AG04449 (cell line): ENCODE results near the gene CA9.
A peak's percentile ranks its signal among the peaks of the same experiment; 100 is the strongest.
"Not testable (repeated sequence)": the region's sequence is repeated elsewhere in the genome, so short reads cannot be mapped to it uniquely, and the experiment has no call there.

Experiments used
- CTCF ChIA-PET: fragments of 350-600 bp; formaldehyde crosslinking; extraction: SDS; loops from one replicate; lab custom pipeline; 2021; ENCODE audit warnings: antibody characterized with exemption; lab: Yijun Ruan, JAX
- POLR2A ChIA-PET: fragments of 400-600, 350-600 bp; formaldehyde crosslinking; extraction: SDS; loops from one replicate; lab custom pipeline; 2020; ENCODE audit warnings: antibody characterized with exemption, inconsistent platforms; lab: Yijun Ruan, JAX
- DNase-seq: peaks from one replicate; pipeline ENCODE4 v3.0.0-alpha.2; 2010; ENCODE audit warnings: low read depth, low spot score
- H3K4me3 ChIP-seq: 2 replicates; pipeline ENCODE4 v1.5.1; 2011; ENCODE audit warnings: low read depth, mild to moderate bottlenecking, control low read depth, low read length
- TF ChIP-seq, protein P1 (sequence below): IDR thresholded peaks from one replicate; pipeline ENCODE4 v1.5.1; 2011; ENCODE audit warnings: mild to moderate bottlenecking, moderate library complexity, low read length, control low read depth, inconsistent platforms; ENCODE audit not compliant: insufficient read depth; ENCODE audit errors: missing control alignments

The CA9 gene

DNA sequence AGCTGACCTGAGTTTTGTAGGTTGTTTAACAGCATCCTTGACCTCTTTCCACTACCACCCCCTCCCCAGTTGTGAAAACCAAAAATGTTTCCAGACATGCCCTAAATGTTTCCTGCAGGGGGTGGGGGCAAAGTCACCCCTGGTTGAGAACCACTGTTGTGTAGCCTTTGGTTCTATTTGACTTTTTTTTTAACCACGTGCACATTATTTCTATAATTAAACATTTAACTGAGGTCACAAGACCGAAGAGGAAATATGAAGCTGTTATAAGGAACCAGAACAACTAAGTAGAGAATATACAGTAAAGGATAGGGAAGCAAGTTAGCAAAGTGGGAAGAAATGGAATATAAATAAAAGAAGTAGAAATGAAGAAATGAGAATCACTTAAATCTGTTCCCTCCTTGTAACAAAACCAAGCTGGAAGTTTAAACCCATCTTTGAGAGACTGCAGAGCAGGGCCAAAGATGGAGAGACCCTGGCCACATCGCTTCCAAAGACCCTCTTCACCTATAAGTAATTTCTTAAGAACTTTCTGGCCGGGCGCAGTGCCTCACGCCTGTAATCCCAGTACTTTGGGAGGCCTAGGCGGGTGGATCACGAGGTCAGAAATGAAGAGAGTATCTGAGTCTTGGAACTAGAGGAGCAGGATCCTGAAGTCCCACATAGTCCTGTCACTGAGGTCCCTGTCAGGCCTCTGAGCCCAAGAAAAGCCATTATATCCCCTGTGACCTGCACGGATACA, 37.4 kb upstream of the CA9 start:
- ChIA-PET CTCF (interaction anchor here (0.8 to 2.3 kb wide), 4 partner anchors 10 to 33 kb away, joined by 4 to 7 read pairs (median 4); no protein-coding TSS in a partner anchor), POLR2A (no interaction called here)
- no peak overlapping the region for H3K4me3 ChIP-seq
- TF ChIP-seq, protein P1, sequence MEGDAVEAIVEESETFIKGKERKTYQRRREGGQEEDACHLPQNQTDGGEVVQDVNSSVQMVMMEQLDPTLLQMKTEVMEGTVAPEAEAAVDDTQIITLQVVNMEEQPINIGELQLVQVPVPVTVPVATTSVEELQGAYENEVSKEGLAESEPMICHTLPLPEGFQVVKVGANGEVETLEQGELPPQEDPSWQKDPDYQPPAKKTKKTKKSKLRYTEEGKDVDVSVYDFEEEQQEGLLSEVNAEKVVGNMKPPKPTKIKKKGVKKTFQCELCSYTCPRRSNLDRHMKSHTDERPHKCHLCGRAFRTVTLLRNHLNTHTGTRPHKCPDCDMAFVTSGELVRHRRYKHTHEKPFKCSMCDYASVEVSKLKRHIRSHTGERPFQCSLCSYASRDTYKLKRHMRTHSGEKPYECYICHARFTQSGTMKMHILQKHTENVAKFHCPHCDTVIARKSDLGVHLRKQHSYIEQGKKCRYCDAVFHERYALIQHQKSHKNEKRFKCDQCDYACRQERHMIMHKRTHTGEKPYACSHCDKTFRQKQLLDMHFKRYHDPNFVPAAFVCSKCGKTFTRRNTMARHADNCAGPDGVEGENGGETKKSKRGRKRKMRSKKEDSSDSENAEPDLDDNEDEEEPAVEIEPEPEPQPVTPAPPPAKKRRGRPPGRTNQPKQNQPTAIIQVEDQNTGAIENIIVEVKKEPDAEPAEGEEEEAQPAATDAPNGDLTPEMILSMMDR: no peak
- DNase-seq: no peak

DNA sequence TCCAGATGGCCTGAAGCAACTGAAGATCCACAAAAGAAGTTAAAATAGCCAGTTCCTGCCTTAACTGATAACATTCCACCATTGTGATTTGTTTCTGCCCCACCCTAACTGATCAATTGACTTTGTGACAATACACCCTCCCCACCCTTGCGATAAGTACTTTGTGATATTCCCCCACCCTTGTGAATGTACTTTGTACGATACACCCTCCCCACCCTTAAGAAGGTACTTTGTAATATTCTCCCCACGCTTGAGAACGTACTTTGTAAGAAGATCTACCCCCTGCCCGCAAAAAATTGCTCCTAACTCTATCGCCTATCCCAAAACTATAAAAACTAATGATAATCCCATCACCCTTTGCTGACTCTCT, 36.9 kb upstream of the CA9 start:
- CTCF ChIA-PET: interaction anchor here (0.8 to 2.3 kb wide), 3 partner anchors 9 to 33 kb away, joined by 4 to 7 read pairs (median 5); no protein-coding TSS in a partner anchor
- DNase-seq, POLR2A ChIA-PET, H3K4me3 ChIP-seq: not testable (repeated sequence)

DNA sequence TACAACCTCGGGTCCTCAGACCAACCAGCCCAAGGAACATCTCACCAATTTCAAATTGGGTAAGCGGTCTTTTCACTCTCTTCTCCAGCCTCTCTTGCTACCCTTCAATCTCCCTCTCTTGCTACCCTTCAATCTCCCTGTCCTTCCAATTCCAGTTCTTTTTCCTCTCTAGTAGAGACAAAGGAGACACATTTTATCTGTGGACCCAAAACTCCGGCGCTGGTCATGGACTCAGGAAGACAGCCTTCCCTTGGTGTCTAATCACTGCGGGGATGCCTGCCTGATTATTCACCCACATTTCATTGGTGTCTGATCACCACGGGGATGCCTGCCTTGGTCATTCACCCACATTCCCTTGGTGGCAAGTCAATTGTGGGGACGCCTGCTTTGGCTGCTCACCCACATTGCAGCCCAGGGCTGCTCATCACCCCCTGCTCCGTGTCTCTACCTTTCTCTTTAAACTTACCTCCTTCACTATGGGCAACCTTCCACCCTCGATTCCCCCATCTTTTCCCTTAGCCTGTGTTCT, 36.2 kb upstream of the CA9 start:
- H3K4me3 ChIP-seq, POLR2A ChIA-PET, CTCF ChIA-PET, DNase-seq: not testable (repeated sequence)

DNA sequence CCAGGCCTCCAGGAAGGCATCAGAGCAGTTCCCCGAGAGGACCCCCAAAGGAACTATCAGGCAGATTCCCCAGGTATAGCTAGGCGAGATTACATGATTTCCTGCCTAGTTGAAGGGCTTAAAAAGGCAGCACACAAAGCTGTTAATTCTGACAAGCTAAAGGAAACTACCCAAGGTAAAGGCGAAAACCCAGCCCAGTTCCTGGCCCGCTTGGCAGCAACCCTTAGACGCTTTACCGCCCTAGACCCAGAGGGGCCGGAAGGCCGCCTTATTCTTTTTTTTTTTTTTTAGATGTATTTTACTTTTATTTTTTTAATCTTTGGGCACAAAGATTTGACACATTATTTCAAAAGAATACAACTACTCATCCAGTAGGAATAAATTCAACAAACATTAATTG, 35.0 kb upstream of the CA9 start:
- DNase-seq, H3K4me3 ChIP-seq, POLR2A ChIA-PET: not testable (repeated sequence)
- CTCF ChIA-PET: interaction anchor here (1.7 kb wide), 1 partner anchor 9 kb away, joined by 6 read pairs; no protein-coding TSS in a partner anchor

DNA sequence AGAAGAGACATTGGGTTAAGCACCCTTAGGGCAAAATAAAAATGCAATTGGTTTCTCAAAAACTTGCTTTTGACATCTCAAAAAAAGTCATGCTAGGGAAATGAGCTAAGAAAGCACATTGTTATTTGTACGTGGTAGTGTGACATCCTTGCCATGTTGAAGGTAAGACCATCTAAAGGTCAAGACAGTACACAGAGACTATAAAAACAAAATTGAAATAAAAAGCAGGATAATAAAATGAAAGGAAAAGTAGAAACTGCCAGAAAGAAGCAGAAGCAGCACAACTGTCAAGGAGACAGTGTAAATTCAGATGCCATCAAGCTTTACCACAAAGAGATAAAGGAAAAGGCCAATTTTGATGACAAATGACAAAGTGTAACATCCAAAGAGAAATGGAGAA, 34.5 kb upstream of the CA9 start:
- DNase-seq, POLR2A ChIA-PET, H3K4me3 ChIP-seq: not testable (repeated sequence)
- CTCF ChIA-PET: interaction anchor here (1.5 to 1.7 kb wide), 2 partner anchors 9 to 36 kb away, joined by 4 to 6 read pairs; no protein-coding TSS in a partner anchor

DNA sequence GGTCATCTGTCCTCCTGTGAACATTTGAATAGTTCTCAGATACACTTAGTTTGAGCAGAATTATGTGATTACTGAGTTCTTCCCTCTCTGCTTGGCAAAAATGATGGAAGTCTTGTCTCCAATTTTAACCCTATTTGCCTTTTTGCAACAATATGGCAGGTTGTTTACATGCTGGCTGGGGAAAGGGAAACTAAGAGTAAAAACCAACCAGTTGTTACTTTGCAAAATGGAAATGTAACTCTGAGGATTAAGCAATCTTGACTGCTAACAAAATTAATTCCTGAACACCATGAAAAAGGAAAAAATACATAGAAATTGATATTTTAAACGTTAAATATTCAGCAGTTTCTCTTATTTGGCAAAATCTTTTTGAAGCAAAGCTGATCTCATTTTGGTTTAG, 34.1 kb upstream of the CA9 start:
- no peak overlapping the region for H3K4me3 ChIP-seq
- CTCF ChIA-PET: interaction anchor here (1.5 to 1.7 kb wide), 2 partner anchors 8 to 36 kb away, joined by 4 to 6 read pairs; no protein-coding TSS in a partner anchor
- POLR2A ChIA-PET: interaction anchor here (1.2 kb wide), 1 partner anchor 41 kb away, joined by 3 read pairs; no protein-coding TSS in a partner anchor
- TF ChIP-seq, protein P1: no peak
- DNase-seq: no peak

DNA sequence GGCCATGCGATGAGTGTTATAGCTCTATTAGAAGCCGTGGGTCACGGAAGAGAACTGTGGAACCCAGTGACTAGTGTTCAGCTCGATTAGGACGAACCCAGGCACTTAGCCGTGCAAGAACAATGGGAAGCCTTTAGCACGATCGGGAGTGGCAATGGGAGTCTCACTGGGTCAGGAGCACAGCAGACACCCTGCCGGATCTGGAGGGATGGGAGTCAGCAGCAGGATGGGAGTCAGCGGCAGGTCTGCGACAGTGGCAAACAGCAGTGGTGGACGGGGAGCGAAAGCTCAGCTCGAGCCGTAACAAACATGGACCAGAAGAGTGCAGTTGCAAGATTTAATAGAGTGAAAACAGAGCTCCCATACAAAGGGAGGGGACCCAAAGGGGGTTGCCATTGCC, 33.3 kb upstream of the CA9 start:
- POLR2A ChIA-PET: interaction anchor here (1.2 kb wide), 1 partner anchor 40 kb away, joined by 3 read pairs; no protein-coding TSS in a partner anchor
- DNase-seq, H3K4me3 ChIP-seq: not testable (repeated sequence)
- CTCF ChIA-PET: interaction anchor here (1.5 kb wide), 1 partner anchor 37 kb away, joined by 4 read pairs; no protein-coding TSS in a partner anchor

DNA sequence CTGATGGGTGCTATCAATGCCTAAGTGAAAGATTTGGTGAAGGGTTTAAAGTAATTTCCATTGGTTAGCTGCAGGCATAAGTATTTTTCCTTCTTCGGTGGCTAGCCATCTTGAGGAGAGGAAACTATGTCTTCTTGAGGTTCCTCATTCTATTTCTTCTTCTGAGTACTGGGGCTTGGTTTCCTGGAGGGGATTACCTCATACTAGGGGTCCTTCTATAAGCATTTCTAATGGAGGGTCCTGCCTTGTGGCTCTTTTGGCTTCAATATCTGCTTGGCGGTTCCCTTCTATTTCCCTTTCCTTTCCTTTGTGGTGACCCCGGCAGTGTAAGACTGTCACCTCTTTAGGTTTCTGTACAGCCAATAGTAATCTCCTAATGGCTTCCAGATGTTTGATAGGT, 32.2 kb upstream of the CA9 start:
- H3K4me3 ChIP-seq, DNase-seq, CTCF ChIA-PET, POLR2A ChIA-PET: not testable (repeated sequence)

DNA sequence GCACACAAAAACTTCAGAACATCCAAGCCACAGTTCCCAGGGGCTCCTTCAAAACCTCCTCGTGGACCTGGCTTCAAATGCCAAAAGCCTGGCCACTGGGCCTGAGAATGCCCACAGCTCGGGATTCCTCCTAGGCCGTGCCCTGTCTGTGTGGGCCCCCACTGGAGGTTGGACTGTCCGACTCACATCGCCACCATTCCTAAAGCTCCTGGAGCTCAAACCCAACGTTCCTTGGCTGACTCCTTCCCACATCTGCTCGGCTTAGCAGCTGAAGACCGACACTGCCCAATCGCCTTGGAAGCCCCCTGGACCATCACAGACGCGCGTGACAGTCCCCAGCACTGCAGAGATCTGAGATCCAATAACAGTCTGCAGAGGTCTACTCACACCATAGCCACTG, 30.7 kb upstream of the CA9 start:
- CTCF ChIA-PET: interaction anchor here (0.9 to 8.3 kb wide), 2 partner anchors 17 to 39 kb away, joined by 4 to 148 read pairs; partner anchors contain the start of genes ARHGEF39, CCDC107 and RMRP
- DNase-seq: no peak
- POLR2A ChIA-PET: no interaction called here
- H3K4me3 ChIP-seq: no peak overlapping the region
- TF ChIP-seq, protein P1: no peak

DNA sequence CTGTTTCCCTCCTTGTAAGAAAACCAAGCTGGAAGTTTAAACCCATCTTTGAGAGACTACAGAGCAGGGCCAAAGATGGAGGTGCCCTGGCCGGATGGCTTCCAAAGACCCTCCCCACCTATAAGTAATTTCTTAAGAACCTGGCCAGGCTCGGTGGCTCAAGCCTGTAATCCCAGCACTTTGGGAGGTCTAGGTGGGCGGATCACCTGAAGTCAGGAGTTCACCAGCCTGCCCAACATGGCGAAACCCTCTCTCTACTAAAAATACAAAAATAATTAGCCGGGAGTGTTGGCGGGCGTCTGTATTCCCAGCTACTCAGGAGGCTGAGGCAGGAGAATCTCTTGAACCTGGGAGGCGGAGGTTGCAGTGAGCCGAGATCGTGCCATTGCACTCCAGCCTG, 28.0 kb upstream of the CA9 start:
- H3K4me3 ChIP-seq: peak overlapping the region; percentile 74
- CTCF ChIA-PET: interaction anchor here (0.6 to 8.3 kb wide), 17 partner anchors 9 to 256 kb away, joined by 3 to 148 read pairs (median 6); partner anchors contain the start of genes ARHGEF39, CCDC107 and RMRP
- not testable (repeated sequence) for DNase-seq
- POLR2A ChIA-PET: interaction anchor here (1.3 to 1.6 kb wide), 2 partner anchors 12 to 82 kb away, joined by 6 to 7 read pairs; partner anchors contain the start of genes CCDC107 and RMRP
